Stomach smooth muscle (tissue), 2 donors: ENCODE results near the gene CNST.
A peak's percentile ranks its signal among the peaks of the same experiment; 100 is the strongest.
"Not testable (repeated sequence)": the region's sequence is repeated elsewhere in the genome, so short reads cannot be mapped to it uniquely, and the experiment has no call there.

Experiments
- H3K27ac ChIP-seq: one replicate; pipeline ENCODE4 v1.7.0; 2013; ENCODE audit warnings: mild to moderate bottlenecking, low read length, inconsistent platforms
- H3K27me3 ChIP-seq, 2 donors: one replicate each; pipeline ENCODE4 v1.7.0; 2013; ENCODE audit warnings: low read length in 2 of 2; ENCODE audit not compliant: insufficient read depth in 2 of 2, control insufficient read depth in 1 of 2
- H3K36me3 ChIP-seq, 2 donors: one replicate each; pipeline ENCODE4 v1.7.0; 2013; ENCODE audit warnings: low read length in 2 of 2; ENCODE audit not compliant: control insufficient read depth in 2 of 2, insufficient read depth in 2 of 2
- H3K4me1 ChIP-seq: one replicate; pipeline ENCODE4 v1.7.0; 2013; ENCODE audit warnings: low read length; ENCODE audit not compliant: control insufficient read depth, insufficient read depth
- H3K4me3 ChIP-seq, 2 donors: one replicate each; pipeline ENCODE4 v1.7.0; 2013; ENCODE audit warnings: low read length in 2 of 2
- H3K9ac ChIP-seq, 2 donors: one replicate each; pipeline ENCODE4 v1.7.0; 2013; ENCODE audit warnings: low read length in 2 of 2, mild to moderate bottlenecking in 1 of 2
- H3K9me3 ChIP-seq, 2 donors: one replicate each; pipeline ENCODE4 v1.7.0; 2013; ENCODE audit warnings: low read length in 2 of 2; ENCODE audit not compliant: control insufficient read depth in 2 of 2
- donor health status: healthy.
- donor health status: Pancreatic carcinoma.

Gene CNST

DNA sequence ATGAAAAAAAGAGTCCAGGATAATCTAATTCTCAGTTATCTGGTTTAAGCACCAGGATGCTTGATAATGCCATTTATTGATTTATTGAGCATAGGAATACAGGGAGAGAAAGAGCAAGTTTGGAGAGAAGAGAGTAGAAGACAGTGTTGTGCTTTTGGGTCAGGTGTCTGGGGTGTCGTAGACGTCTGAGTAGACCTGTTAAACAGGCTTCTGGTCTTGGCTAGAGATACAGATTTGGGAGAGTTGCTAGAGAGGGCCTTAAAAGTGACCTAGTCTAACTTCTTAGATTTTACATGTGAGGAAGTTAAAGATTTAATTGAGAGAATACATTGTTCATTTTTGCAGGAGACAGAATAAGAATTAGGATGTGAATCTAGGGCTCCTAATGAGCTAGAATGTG lies 34.3 kb downstream of the CNST start:
- H3K27ac ChIP-seq: no peak overlapping the region
- H3K4me3 ChIP-seq: no peak overlapping the region
- H3K4me1 ChIP-seq: peaks cover 4% of the 10 kb centered on the region
- H3K36me3 ChIP-seq: no peaks in the 10 kb centered on the region
- H3K27me3 ChIP-seq: no peaks in the 10 kb centered on the region
- no peaks in the 10 kb centered on the region for H3K9me3 ChIP-seq
- no peak overlapping the region for H3K9ac ChIP-seq

DNA sequence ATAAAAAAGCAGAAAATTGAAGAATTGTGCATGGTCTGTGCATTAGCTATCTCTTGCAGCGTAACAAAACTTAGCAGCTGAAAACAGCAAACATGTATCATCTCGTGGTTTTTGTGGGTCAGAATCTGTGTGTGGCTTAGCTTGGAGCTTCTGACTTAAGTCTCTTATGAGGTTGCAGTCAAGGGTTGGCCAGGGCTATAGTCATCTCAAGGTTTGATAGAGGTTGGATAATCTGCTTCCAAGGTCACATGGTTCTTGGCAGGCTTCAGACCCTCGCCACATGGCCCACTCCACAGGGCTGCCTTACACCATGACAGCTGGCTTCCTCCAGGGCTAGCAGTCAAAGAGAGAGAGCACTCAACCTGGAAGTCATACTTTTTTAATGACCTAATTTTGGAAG lies 35.9 kb downstream of the CNST start:
- Histone ChIP-seq H3K9me3 (no peaks in the 10 kb centered on the region), H3K4me1 (peaks cover 4% of the 10 kb centered on the region), H3K36me3 (no peaks in the 10 kb centered on the region), H3K27me3 (no peaks in the 10 kb centered on the region), H3K4me3 (no peak overlapping the region), H3K27ac (no peak overlapping the region), H3K9ac (no peak overlapping the region)

GRCh38 chr1:246605231-246605630 lies 39.0 kb downstream of the CNST start:
- H3K4me3 ChIP-seq, H3K27me3 ChIP-seq, H3K36me3 ChIP-seq, H3K9me3 ChIP-seq, H3K27ac ChIP-seq, H3K4me1 ChIP-seq, H3K9ac ChIP-seq: not testable (repeated sequence)

- H3K4me3 ChIP-seq: no peak overlapping the region
- no peak overlapping the region for H3K9ac ChIP-seq
- H3K27ac ChIP-seq: no peak overlapping the region
- H3K4me1 ChIP-seq: peaks cover 6% of the 10 kb centered on the region
- no peaks in the 10 kb centered on the region for H3K36me3 ChIP-seq
- no peaks in the 10 kb centered on the region for H3K9me3 ChIP-seq
- no peaks in the 10 kb centered on the region for H3K27me3 ChIP-seq
These were observed 41.2 kb downstream of the CNST start for GRCh38 chr1:246607462-246607861.

GRCh38 chr1:246608616-246609376 lies 42.5 kb downstream of the CNST start:
- no peaks in the 10 kb centered on the region for H3K27me3 ChIP-seq
- peaks cover 6% of the 10 kb centered on the region for H3K4me1 ChIP-seq
- H3K9ac ChIP-seq: no peak overlapping the region
- peak overlapping the region; percentile 37 for H3K27ac ChIP-seq
- H3K9me3 ChIP-seq: no peaks in the 10 kb centered on the region
- H3K4me3 ChIP-seq: peak overlapping the region in 1 of 2 donors; percentile 22
- H3K36me3 ChIP-seq: no peaks in the 10 kb centered on the region

GRCh38 chr1:246609632-246610031 lies 43.4 kb downstream of the CNST start:
- Histone ChIP-seq H3K36me3 (no peaks in the 10 kb centered on the region), H3K9me3 (no peaks in the 10 kb centered on the region), H3K27me3 (no peaks in the 10 kb centered on the region), H3K4me1 (peaks cover 6% of the 10 kb centered on the region), H3K27ac (no peak overlapping the region), H3K4me3 (no peak overlapping the region), H3K9ac (no peak overlapping the region)

DNA sequence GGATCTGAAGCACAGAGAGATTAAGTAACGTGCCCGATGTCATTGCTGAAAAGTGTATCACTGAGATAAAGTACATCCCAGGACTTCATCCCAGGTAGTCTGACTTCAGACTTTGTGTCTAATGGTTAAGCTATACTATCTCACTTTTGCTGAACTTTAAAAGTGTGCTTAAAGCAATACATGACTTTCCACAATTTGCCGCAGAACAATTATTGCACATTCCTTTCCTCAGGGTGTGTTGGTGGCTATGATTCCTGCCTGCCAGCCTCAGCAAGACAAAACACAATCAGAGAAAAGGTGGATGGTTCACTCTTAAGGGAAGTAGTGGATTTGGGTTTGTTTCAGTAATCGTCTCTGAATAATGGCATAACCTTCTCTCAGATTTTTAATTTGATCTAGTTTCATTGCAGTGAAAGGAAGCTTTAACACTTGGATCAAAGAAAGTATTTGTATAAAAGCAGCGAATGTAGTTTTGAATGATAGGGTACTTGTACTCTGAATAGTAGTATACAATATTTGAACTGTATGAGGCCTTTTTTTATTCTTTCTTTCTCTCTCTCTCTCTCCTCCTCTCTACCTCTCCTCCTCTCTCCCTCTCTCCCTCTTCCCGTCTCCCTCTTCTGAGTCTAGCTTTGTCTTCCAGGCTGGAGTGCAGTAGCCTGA lies 47.0 kb downstream of the CNST start:
- Histone ChIP-seq H3K36me3 (no peaks in the 10 kb centered on the region), H3K4me1 (peaks cover 12% of the 10 kb centered on the region), H3K9ac (no peak overlapping the region), H3K4me3 (no peak overlapping the region), H3K27me3 (no peaks in the 10 kb centered on the region), H3K9me3 (no peaks in the 10 kb centered on the region), H3K27ac (no peak overlapping the region)

DNA sequence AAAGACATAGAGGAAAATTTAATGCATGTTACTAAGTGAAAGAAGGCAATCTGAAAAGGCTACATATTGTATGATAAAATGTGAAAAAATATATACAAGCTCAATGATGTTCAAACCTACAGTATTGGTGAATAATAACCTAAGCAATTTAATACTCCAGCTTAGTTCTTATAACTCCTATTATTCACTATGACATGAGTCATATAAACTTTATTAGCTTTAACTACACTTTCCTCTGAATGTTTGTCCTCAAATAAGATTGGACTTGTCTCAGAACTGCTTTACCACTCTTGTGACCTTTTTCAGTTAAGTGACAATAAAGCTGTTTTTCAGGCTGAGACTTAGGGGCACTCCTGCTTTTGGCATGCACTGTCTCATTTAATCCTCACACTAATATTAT lies 50.9 kb downstream of the CNST start:
- peaks cover 0 to 2% of the 10 kb centered on the region in 2 donors for H3K36me3 ChIP-seq
- no peak overlapping the region for H3K9ac ChIP-seq
- peaks cover 6% of the 10 kb centered on the region for H3K4me1 ChIP-seq
- H3K27me3 ChIP-seq: no peaks in the 10 kb centered on the region
- H3K27ac ChIP-seq: peak overlapping the region; percentile 18
- no peak overlapping the region for H3K4me3 ChIP-seq
- H3K9me3 ChIP-seq: no peaks in the 10 kb centered on the region

DNA sequence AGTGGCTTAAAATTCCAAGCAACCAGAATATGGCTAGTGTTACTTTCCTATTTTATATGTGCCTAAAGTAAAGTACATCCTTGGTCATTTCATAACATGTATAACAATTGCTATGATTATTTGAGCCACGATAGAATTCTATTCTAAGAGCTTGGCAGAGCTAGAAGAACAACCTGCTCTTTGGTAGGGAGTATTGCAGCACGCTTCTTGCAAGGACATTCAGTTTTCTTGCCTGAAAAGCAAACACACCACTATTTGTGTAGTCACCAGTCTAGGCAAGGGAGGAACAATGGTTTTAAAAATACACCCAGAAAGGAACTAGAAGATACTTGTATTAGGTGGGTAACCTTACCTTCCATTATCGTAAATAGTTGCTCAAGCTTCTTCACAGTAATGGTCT lies 51.5 kb downstream of the CNST start:
- no peaks in the 10 kb centered on the region for H3K9me3 ChIP-seq
- H3K36me3 ChIP-seq: peaks cover 0 to 5% of the 10 kb centered on the region in 2 donors
- H3K4me1 ChIP-seq: peaks cover 6% of the 10 kb centered on the region
- H3K27me3 ChIP-seq: no peaks in the 10 kb centered on the region
- no peak overlapping the region for H3K9ac ChIP-seq
- H3K4me3 ChIP-seq: no peak overlapping the region
- peak overlapping the region; percentile 18 for H3K27ac ChIP-seq

DNA sequence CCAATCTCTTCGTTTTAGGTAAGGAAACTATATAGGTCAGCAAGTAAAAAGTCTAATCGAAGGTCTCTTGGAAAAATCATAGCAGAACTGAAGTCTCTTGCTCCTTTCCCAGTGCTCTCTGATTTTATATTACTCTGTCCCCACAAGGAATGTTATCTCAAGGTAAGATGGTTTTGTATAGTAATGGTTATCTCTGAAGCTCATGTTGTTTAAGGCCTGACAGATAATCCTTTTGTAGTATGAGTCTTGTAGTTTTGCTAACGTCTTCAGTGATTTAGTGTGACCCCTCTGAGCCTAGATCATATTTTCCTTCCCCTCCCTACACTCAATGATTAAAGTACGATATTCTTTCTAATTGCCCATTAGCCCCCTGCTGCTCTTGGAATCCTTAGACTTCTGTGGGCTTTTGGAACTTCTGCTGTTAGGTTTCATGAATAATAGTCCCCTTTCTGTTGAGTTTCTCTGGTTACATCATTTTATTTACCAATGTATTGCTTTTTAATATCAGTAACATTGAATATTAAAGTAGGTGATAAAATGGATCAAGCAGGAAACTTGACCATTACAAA lies 52.1 kb downstream of the CNST start:
- Histone ChIP-seq H3K4me1 (peaks cover 6% of the 10 kb centered on the region), H3K9me3 (no peaks in the 10 kb centered on the region), H3K27ac (peak overlapping the region; percentile 18), H3K27me3 (no peaks in the 10 kb centered on the region), H3K9ac (no peak overlapping the region), H3K36me3 (peaks cover 0 to 5% of the 10 kb centered on the region in 2 donors), H3K4me3 (no peak overlapping the region)
